Esophagus squamous epithelium (tissue), 4 donors: ENCODE results near the gene TSHR.
"Not testable (repeated sequence)": the region's sequence is repeated elsewhere in the genome, so short reads cannot be mapped to it uniquely, and the experiment has no call there.

Experiments used
- CTCF ChIP-seq, 6 experiments: fragments of 450-650 bp in 4 of 6; fragments of 200-600 bp in 2 of 6; sonication (generic) in 2 of 6; IDR thresholded peaks; one replicate each; pipeline ENCODE4 v1.5.1; 2016 to 2019; ENCODE audit warnings: antibody characterized with exemption in 6 of 6, mild to moderate bottlenecking in 4 of 6, moderate library complexity in 4 of 6
- POLR2A ChIP-seq, 4 donors: fragments of 450-650 bp; IDR thresholded peaks; one replicate each; pipeline ENCODE4 v1.6.1; 2017; ENCODE audit warnings: antibody characterized with exemption in 4 of 4, mild to moderate bottlenecking in 4 of 4, moderate library complexity in 3 of 4

- not testable (repeated sequence) for TF ChIP-seq CTCF, POLR2A (IDR thresholded peaks at IDR 0.05)
Observed at GRCh38 chr14:81054057-81054456, 98.6 kb downstream of the TSHR start.
